Measurements from ENCODE around the gene ERMAP. TPM values are rescaled to one million over a fixed set of nuclear protein-coding genes. Genes with fewer than 3 reads are reported as not detected.
A peak's percentile ranks its signal among the peaks of the same experiment; 100 is the strongest.

The ERMAP gene
- total and polyA plus RNA-seq, 9 of the 15 experiments (the other 6 are each of a cell fraction or from before 2014, with no cell fraction given) = 8.0 to 31.4 (median 22.5) TPM

DNA sequence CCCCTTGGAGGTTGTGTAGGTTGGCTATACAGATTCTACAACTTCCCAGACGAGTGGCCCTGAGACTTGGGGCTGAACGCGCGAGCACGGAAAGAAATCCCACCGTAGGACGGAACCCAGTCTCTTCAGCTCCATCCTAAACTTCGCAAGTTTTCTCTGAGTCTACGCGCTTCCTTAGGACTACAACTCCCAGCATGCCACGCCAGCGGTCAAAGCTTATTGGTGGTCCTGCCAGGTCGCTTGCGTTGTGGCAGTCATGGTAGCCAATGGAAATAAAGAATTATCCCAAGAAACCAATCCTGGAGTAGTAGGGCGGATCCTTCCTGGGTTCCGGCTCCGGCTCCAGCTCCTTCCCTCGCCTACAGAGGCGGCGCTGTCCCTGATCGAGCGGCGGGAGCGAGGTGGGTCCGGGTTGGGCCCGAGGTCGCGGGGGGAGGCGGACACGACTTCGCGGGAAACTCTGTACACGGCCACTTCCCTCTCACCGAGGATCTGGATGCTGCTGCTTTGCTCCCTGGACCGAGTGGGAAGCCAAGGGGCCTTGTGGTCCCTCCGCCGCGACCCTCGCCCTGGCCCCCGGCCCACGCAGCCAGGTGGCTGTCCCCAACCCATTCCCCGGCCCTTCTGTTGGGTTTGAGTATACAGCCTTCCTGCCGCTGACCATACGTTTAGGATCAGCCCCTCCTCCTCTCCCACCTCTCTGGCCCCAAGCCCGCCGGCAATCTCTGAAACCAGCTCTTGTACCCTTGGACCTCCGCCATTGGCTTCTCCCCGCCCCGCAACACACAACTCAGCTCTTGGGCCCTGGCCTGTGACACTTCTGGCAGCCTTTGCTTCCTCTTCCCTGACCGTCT lies 29.6 kb downstream of the ERMAP start, which contains the start of gene ZNF691 (continued):
- TF ChIP-seq, protein P1, sequence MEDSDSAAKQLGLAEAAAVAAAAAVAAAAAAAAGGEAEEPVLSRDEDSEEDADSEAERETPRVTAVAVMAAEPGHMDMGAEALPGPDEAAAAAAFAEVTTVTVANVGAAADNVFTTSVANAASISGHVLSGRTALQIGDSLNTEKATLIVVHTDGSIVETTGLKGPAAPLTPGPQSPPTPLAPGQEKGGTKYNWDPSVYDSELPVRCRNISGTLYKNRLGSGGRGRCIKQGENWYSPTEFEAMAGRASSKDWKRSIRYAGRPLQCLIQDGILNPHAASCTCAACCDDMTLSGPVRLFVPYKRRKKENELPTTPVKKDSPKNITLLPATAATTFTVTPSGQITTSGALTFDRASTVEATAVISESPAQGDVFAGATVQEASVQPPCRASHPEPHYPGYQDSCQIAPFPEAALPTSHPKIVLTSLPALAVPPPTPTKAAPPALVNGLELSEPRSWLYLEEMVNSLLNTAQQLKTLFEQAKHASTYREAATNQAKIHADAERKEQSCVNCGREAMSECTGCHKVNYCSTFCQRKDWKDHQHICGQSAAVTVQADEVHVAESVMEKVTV (CRISPR knock-in tag; IDR thresholded peaks at IDR 0.05) = 0 out of 2 replicates have a peak, but pooled peaks have one; percentile 22
- TF ChIP-seq, protein P2, sequence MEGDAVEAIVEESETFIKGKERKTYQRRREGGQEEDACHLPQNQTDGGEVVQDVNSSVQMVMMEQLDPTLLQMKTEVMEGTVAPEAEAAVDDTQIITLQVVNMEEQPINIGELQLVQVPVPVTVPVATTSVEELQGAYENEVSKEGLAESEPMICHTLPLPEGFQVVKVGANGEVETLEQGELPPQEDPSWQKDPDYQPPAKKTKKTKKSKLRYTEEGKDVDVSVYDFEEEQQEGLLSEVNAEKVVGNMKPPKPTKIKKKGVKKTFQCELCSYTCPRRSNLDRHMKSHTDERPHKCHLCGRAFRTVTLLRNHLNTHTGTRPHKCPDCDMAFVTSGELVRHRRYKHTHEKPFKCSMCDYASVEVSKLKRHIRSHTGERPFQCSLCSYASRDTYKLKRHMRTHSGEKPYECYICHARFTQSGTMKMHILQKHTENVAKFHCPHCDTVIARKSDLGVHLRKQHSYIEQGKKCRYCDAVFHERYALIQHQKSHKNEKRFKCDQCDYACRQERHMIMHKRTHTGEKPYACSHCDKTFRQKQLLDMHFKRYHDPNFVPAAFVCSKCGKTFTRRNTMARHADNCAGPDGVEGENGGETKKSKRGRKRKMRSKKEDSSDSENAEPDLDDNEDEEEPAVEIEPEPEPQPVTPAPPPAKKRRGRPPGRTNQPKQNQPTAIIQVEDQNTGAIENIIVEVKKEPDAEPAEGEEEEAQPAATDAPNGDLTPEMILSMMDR (IDR thresholded peaks at IDR 0.05 in 2 of 3, conservative IDR thresholded peaks at IDR 0.05 in 1 of 3; ENCODE audit: insufficient read depth in 2 of 3, low read depth in 1 of 3, low read length in 3 of 3) = peak; percentile 59 to 77 (median 62)
- TF ChIP-seq GABPB1 (CRISPR knock-in tag; IDR thresholded peaks at IDR 0.05) (peak; percentile 94), POLR2H (tag; IDR thresholded peaks at IDR 0.05; ENCODE audit: low read depth) (peak; percentile 63), ZNF3 (CRISPR knock-in tag; IDR thresholded peaks at IDR 0.05) (no peak), ZKSCAN1 (IDR thresholded peaks at IDR 0.05; ENCODE audit: low read depth, low read length) (0 out of 2 replicates have a peak, but pooled peaks have one; percentile 23), CBX3 (IDR thresholded peaks at IDR 0.05; ENCODE audit: borderline replicate concordance in 1 of 2, low read length in 2 of 2) (peak in 1 of 2 experiments; percentile 19; a peak in 1 of 3 replicates), YY1 (IDR thresholded peaks at IDR 0.05; ENCODE audit: borderline replicate concordance in 1 of 3, control insufficient read depth in 1 of 3, extremely low read depth in 1 of 3, insufficient read depth in 3 of 3, insufficient read length in 1 of 3, insufficient replicate concordance in 2 of 3, low read depth in 1 of 3, low read length in 2 of 3) (peak; percentile 19 to 80 (median 28)), CREB1 (IDR thresholded peaks at IDR 0.05) (peak; percentile 60), CREB1 (CRISPR knock-in tag; IDR thresholded peaks at IDR 0.05) (peak; percentile 79; the same call in 1 of the 2 replicates), KLF16 (IDR thresholded peaks at IDR 0.05) (peak; percentile 35; the same call in 1 of the 2 replicates), CHD2 (IDR thresholded peaks at IDR 0.05; ENCODE audit: low read depth, low read length) (peak; percentile 92), GATAD2A (IDR thresholded peaks at IDR 0.05) (peak; percentile 36; the same call in 1 of the 2 replicates), U2AF2 (optimal IDR thresholded peaks at IDR 0.05; ENCODE audit: low read depth, low read length) (no peak), PHF8 (IDR thresholded peaks at IDR 0.05; ENCODE audit: borderline replicate concordance, low read length) (peak; percentile 94; the same call in 1 of the 2 replicates), ZNF445 (CRISPR knock-in tag; IDR thresholded peaks at IDR 0.05; ENCODE audit: low read depth) (0 out of 2 replicates have a peak, but pooled peaks have one; percentile 39), TBP (optimal IDR thresholded peaks at IDR 0.05; ENCODE audit: low read depth, low read length) (peak; percentile 88), RBFOX2 (IDR thresholded peaks at IDR 0.05; ENCODE audit: low read depth, low read length) (peak; percentile 95), ZFP30 (CRISPR knock-in tag; IDR thresholded peaks at IDR 0.05; ENCODE audit: borderline replicate concordance) (no peak), ETV1 (tag; conservative IDR thresholded peaks at IDR 0.05; ENCODE audit: low read depth) (peak; percentile 56)
- TF ChIP-seq, protein P3, sequence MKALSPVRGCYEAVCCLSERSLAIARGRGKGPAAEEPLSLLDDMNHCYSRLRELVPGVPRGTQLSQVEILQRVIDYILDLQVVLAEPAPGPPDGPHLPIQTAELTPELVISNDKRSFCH (CRISPR knock-in tag; IDR thresholded peaks at IDR 0.05) = no peak
- TF ChIP-seq, protein P3 (tag; IDR thresholded peaks at IDR 0.05) = 0 out of 2 replicates have a peak, but pooled peaks have one; percentile 55

Data from K562 (cell line).